ENCODE data around the gene CYBA. TPM values are rescaled to one million over a fixed set of nuclear protein-coding genes. Genes with fewer than 3 reads are reported as not detected.

The CYBA gene
- 100 to 1,000 TPM; 486 to 586 TPM for total RNA-seq

- ChIA-PET CTCF (no interaction called here), POLR2A (no interaction called here)
- H3K4me3 Mint-ChIP-seq, result peak within 1 kb of the TSS; percentile 89
- H3K27ac Mint-ChIP-seq, result peak within 1 kb of the TSS; percentile 95
- DNase-seq, result peak; percentile 86
- no peaks in the 10 kb centered on the region for H3K9me3 Mint-ChIP-seq
- peaks cover 22% of the 10 kb centered on the region for H3K4me1 Mint-ChIP-seq
- peaks cover 9% of the 10 kb centered on the region for H3K36me3 Mint-ChIP-seq (ENCODE audit: low read depth)
- H3K27me3 Mint-ChIP-seq, result no peaks in the 10 kb centered on the region
Observed at GRCh38 chr16:88650749-88651275, at the start of gene CYBA. CYBA (minus strand) TSS chr16:88651053; CDS start chr16:88651013, 40 bp downstream.

- ChIA-PET CTCF (interaction anchor here (0.6 to 1.1 kb wide), 3 partner anchors 9 to 14 kb away, joined by 3 read pairs; no protein-coding TSS in a partner anchor), POLR2A (interaction anchor here (1.5 kb wide), 1 partner anchor 13 kb away, joined by 5 read pairs; no protein-coding TSS in a partner anchor)
- no peak for DNase-seq
- Mint-ChIP-seq H3K4me3 (peak overlapping the region; percentile 85), H3K9me3 (no peaks in the 10 kb centered on the region), H3K36me3 (ENCODE audit: low read depth) (peaks cover 69% of the 10 kb centered on the region), H3K27ac (peak overlapping the region; percentile 98), H3K27me3 (no peaks in the 10 kb centered on the region), H3K4me1 (peaks cover 61% of the 10 kb centered on the region)
Observed at GRCh38 chr16:88700322-88700635, 49.4 kb upstream of the CYBA start.

- H3K4me1 Mint-ChIP-seq, result peaks cover 64% of the 10 kb centered on the region
- peak overlapping the region; percentile 85 for H3K4me3 Mint-ChIP-seq
- peaks cover 67% of the 10 kb centered on the region for H3K36me3 Mint-ChIP-seq (ENCODE audit: low read depth)
- ChIA-PET POLR2A (no interaction called here), CTCF (no interaction called here)
- H3K9me3 Mint-ChIP-seq, result no peaks in the 10 kb centered on the region
- H3K27me3 Mint-ChIP-seq, result no peaks in the 10 kb centered on the region
- H3K27ac Mint-ChIP-seq, result peak overlapping the region; percentile 98
- no peak for DNase-seq
Observed at GRCh38 chr16:88699180-88699579, 48.3 kb upstream of the CYBA start.

DNA sequence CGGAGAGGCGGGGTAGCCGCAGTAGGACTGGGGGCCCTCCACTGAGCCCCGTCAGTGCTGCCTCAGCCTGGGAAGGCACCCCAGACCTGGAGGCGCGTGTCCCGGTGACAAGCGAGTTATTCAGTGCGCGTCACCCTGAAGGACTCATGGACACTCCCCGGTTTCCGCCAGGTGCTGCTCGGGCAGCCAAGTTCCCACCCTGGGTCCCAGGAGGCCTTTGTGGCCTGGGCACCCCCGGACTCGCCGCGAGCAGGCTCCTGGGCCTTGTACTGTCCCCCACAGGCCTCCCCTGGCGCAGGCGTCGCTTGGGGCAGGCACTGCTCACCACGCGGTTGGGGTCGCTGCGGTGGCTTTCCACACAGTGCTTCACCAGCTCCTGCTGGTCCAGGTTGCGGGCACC is 47.8 kb upstream of the CYBA start:
- peaks cover 62% of the 10 kb centered on the region for H3K36me3 Mint-ChIP-seq (ENCODE audit: low read depth)
- H3K9me3 Mint-ChIP-seq, result no peaks in the 10 kb centered on the region
- no peak overlapping the region for H3K4me3 Mint-ChIP-seq
- no peaks in the 10 kb centered on the region for H3K27me3 Mint-ChIP-seq
- no peak for DNase-seq
- H3K27ac Mint-ChIP-seq, result peak overlapping the region; percentile 78
- H3K4me1 Mint-ChIP-seq, result peaks cover 64% of the 10 kb centered on the region
- POLR2A ChIA-PET, result no interaction called here
- CTCF ChIA-PET, result no interaction called here

DNA sequence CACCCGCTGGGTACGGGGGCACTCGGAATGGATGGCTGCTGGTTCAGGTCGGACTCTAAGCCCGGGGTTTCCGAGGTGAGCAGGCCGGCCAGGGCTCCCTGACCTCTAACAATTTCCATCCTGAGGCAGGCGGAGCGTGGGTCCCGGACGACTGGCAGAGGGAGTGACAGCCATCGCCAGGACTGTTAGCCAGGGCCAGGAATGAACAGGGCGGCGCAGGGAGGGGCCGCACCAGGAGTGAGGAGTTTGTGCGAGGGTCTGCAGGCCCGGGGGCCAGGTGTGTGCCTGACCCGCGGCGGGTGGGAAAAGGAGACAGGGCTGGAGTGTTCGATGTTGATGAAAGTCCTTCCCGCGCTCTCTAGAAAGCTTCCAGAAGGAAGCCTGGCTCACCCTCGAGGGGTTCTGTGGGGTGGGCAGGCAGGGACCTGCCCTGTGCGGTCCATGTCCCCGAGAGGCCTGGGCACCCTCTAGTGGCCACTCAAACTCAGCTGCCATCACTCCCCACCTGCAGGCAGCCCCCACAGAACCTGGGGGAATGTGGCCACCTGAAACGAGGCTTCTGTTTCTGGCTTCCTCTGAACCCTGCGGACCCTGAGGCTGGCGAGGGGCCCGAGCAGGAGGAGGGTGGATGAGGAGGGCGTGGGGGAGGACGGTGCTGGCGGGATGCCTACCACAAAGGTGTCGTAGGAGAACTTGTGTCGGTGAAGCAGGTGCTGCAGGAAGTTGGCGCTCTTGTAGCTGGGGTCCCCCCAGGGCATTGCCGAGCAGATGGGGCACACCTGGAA is 47.2 kb upstream of the CYBA start:
- H3K9me3 Mint-ChIP-seq, result no peaks in the 10 kb centered on the region
- H3K27me3 Mint-ChIP-seq, result no peaks in the 10 kb centered on the region
- H3K27ac Mint-ChIP-seq, result peak overlapping the region; percentile 78
- POLR2A ChIA-PET, result no interaction called here
- DNase-seq, result peak; percentile 31
- no peak overlapping the region for H3K4me3 Mint-ChIP-seq
- CTCF ChIA-PET, result interaction anchor here (0.7 kb wide), 1 partner anchor 68 kb away, joined by 3 read pairs; no protein-coding TSS in a partner anchor
- H3K4me1 Mint-ChIP-seq, result peaks cover 65% of the 10 kb centered on the region
- H3K36me3 Mint-ChIP-seq (ENCODE audit: low read depth), result peaks cover 55% of the 10 kb centered on the region

DNA sequence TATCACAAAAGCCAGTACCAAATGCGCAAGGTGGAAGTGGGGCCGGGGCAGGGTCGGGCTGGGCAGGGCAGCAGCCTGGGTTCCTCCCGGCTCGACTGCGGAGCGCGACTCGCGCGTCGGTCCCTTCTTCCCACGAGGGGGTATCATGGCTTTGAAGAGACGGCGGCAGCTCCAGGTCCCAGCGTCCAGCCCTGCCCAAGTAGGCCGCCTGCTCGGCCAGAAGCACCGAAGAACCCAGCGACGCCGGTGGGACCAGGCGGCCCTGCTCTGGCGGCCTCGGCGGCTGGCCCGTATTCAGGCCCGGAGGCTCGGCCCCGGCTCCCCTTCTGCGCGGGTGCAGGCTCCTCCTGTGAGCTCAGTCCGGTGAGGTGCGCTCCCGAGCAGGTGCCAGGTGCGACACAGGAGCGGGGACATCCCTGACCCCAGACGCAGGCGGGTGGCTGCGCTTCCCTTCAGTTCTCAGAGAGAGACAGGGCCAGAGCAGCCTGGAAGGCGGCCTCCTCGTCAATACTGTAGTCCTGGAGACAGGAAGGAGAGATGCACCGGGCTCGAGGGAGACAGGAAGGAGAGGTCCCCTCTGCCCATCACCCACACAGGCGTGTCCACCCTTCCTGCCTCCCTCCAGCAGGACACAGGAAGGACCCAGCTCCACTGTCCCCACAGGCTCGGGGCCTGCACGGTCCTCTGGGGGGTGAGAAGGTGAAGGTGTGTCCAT is 46.4 kb upstream of the CYBA start:
- H3K9me3 Mint-ChIP-seq, result no peaks in the 10 kb centered on the region
- no peak for DNase-seq
- H3K27ac Mint-ChIP-seq, result peak overlapping the region; percentile 78
- no peak overlapping the region for H3K4me3 Mint-ChIP-seq
- CTCF ChIA-PET, result interaction anchor here (0.7 kb wide), 1 partner anchor 69 kb away, joined by 3 read pairs; no protein-coding TSS in a partner anchor
- H3K36me3 Mint-ChIP-seq (ENCODE audit: low read depth), result peaks cover 49% of the 10 kb centered on the region
- H3K4me1 Mint-ChIP-seq, result peaks cover 66% of the 10 kb centered on the region
- POLR2A ChIA-PET, result no interaction called here
- no peaks in the 10 kb centered on the region for H3K27me3 Mint-ChIP-seq

GRCh38 chr16:88696441-88696840 is 45.6 kb upstream of the CYBA start:
- H3K27me3 Mint-ChIP-seq, result no peaks in the 10 kb centered on the region
- H3K9me3 Mint-ChIP-seq, result no peaks in the 10 kb centered on the region
- peaks cover 67% of the 10 kb centered on the region for H3K4me1 Mint-ChIP-seq
- H3K36me3 Mint-ChIP-seq (ENCODE audit: low read depth), result peaks cover 41% of the 10 kb centered on the region
- no peak overlapping the region for H3K27ac Mint-ChIP-seq
- DNase-seq, result no peak
- CTCF ChIA-PET, result no interaction called here
- POLR2A ChIA-PET, result interaction anchor here (0.7 kb wide), 1 partner anchor 15 kb away, joined by 3 read pairs; no protein-coding TSS in a partner anchor
- no peak overlapping the region for H3K4me3 Mint-ChIP-seq

- ChIA-PET POLR2A (no interaction called here), CTCF (interaction anchor here (1.1 kb wide), 1 partner anchor 11 kb away, joined by 3 read pairs; no protein-coding TSS in a partner anchor)
- no peak for DNase-seq
- peaks cover 39% of the 10 kb centered on the region for H3K36me3 Mint-ChIP-seq (ENCODE audit: low read depth)
- H3K27me3 Mint-ChIP-seq, result no peaks in the 10 kb centered on the region
- H3K9me3 Mint-ChIP-seq, result no peaks in the 10 kb centered on the region
- peak overlapping the region; percentile 72 for H3K27ac Mint-ChIP-seq
- H3K4me1 Mint-ChIP-seq, result peaks cover 71% of the 10 kb centered on the region
- H3K4me3 Mint-ChIP-seq, result no peak overlapping the region
Observed at GRCh38 chr16:88695753-88696152, 44.9 kb upstream of the CYBA start.

- CTCF ChIA-PET, result interaction anchor here (1.1 kb wide), 1 partner anchor 10 kb away, joined by 3 read pairs; no protein-coding TSS in a partner anchor
- Mint-ChIP-seq H3K4me3 (no peak overlapping the region), H3K27me3 (no peaks in the 10 kb centered on the region), H3K9me3 (no peaks in the 10 kb centered on the region), H3K36me3 (ENCODE audit: low read depth) (peaks cover 33% of the 10 kb centered on the region), H3K4me1 (peaks cover 71% of the 10 kb centered on the region), H3K27ac (no peak overlapping the region)
- no peak for DNase-seq
- POLR2A ChIA-PET, result no interaction called here
Observed at GRCh38 chr16:88695218-88695617, 44.4 kb upstream of the CYBA start.

DNA sequence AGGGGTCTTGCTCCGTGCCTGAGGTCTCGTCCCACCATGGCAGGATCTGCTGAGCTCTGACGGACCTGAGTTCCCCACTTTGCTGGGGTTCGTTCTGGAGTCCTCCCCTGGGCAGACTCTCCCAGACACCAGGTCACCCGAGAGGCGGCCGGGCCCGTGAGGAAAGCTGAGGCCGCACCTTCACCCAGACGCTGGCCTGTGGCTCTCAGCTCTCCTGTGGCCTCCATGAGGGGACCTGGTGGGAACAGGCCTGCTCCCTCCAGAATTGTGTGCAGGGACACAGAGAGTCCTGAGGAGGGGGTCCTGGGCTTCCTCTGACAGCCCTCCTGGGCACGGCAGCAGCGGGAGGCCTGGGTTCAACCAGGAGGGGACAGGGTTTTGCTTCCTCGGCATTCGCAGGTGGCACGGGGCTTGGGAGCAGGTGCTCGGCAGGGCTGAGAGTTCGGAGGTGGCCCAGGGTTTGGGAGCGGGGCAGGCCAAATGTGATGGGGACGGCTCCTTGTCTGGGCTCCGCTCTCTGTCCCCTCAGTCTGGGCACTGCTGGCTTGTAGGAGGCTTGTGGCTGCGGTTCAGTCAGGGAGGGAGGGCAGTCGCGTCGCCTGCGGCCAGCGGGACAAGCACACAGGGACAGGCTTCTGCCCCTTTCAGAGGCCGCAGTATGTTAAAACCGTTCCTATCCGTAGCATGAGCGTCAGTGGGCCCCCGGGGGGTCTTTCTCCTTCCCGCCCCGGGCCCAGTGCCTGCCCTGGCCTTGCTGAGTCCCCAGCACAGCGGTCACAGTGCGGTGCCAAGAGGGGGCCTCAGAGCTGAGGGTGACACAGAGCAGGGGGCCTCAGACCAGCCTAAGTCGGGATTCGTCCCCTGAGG is 43.6 kb upstream of the CYBA start:
- no peaks in the 10 kb centered on the region for H3K9me3 Mint-ChIP-seq
- H3K36me3 Mint-ChIP-seq (ENCODE audit: low read depth), result peaks cover 26% of the 10 kb centered on the region
- H3K27ac Mint-ChIP-seq, result peak overlapping the region; percentile 77
- ChIA-PET CTCF (interaction anchor here (0.8 kb wide), 1 partner anchor 8 kb away, joined by 3 read pairs; no protein-coding TSS in a partner anchor), POLR2A (no interaction called here)
- no peak for DNase-seq
- H3K27me3 Mint-ChIP-seq, result no peaks in the 10 kb centered on the region
- H3K4me1 Mint-ChIP-seq, result peaks cover 71% of the 10 kb centered on the region
- peak overlapping the region; percentile 22 for H3K4me3 Mint-ChIP-seq

GRCh38 chr16:88693420-88694177 is 42.7 kb upstream of the CYBA start:
- H3K4me3 Mint-ChIP-seq, result peak overlapping the region; percentile 52
- H3K9me3 Mint-ChIP-seq, result no peaks in the 10 kb centered on the region
- H3K27me3 Mint-ChIP-seq, result no peaks in the 10 kb centered on the region
- H3K4me1 Mint-ChIP-seq, result peaks cover 77% of the 10 kb centered on the region
- CTCF ChIA-PET, result interaction anchor here (0.6 to 0.8 kb wide), 2 partner anchors 8 to 532 kb away, joined by 3 read pairs; no protein-coding TSS in a partner anchor
- no peak for DNase-seq
- POLR2A ChIA-PET, result no interaction called here
- H3K27ac Mint-ChIP-seq, result peak overlapping the region; percentile 91
- peaks cover 25% of the 10 kb centered on the region for H3K36me3 Mint-ChIP-seq (ENCODE audit: low read depth)

GRCh38 chr16:88692861-88693260 is 42.0 kb upstream of the CYBA start:
- CTCF ChIA-PET, result no interaction called here
- peak overlapping the region; percentile 52 for H3K4me3 Mint-ChIP-seq

More at GRCh38 chr16:88692861-88693260, 42.0 kb upstream of the CYBA start:
- H3K9me3 Mint-ChIP-seq, result no peaks in the 10 kb centered on the region
- peak; percentile 47 for DNase-seq
- peaks cover 19% of the 10 kb centered on the region for H3K36me3 Mint-ChIP-seq (ENCODE audit: low read depth)
- POLR2A ChIA-PET, result interaction anchor here (0.6 kb wide), 1 partner anchor 225 kb away, joined by 3 read pairs; no protein-coding TSS in a partner anchor
- H3K27ac Mint-ChIP-seq, result peak overlapping the region; percentile 91
- H3K4me1 Mint-ChIP-seq, result peaks cover 77% of the 10 kb centered on the region
- H3K27me3 Mint-ChIP-seq, result no peaks in the 10 kb centered on the region
